ENCODE data around the gene BRPF1.

GRCh38 chr3:9692416-9692815, 39.1 kb upstream of the BRPF1 start:
- TF ChIP-seq CTCF (conservative IDR thresholded peaks at IDR 0.05; ENCODE audit: low read length) (no peak), EZH2phosphoT487 (IDR thresholded peaks at IDR 0.05; ENCODE audit: borderline replicate concordance) (no peak)

Measured in Loucy (cell line).